CD4-positive, alpha-beta T cell treated with Interleukin-6 for 4 hours (primary cell): Measurements from ENCODE around the gene PRLH.

Experiments
- DNase-seq: peaks from one replicate; pipeline ENCODE4 v3.0.0-alpha.2; 2020; ENCODE audit warnings: mixed read lengths

PRLH gene

DNA sequence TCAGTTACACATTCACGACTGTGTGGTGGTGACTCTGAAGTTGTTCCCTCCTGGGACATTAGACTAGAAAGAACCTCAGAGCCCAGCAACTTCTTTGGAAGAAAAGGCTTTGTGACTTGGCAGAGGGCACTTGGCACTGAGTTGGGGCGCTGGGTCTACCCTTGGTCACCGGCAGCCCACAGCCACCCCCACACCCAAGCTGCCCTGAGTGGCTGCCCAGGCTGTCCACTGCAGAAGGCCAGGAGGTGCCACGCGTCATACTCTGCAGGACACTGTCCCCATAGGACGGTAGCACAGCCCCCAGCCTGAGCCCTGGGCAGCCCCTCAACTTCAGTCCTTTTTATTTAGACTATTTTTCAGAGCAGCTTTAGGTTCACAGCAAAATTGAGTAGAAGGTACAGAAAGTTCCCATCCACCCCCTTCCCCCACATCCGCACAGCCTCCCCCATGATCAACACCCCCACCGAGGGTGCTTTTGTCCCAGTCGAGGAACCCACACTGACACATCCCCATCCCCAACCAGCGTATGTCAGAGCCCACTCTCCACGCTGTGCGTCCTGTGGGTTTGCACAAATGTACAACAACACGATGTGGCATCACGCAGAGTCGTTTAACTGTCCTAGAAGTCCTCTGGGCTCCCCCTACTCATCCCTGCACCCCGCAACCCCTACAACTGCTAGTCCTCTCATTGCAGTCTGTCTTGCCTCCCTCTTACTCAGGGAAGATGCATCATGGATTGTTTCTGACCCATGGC is 1.1 kb downstream of the PRLH start:
- DNase-seq = no peak

DNA sequence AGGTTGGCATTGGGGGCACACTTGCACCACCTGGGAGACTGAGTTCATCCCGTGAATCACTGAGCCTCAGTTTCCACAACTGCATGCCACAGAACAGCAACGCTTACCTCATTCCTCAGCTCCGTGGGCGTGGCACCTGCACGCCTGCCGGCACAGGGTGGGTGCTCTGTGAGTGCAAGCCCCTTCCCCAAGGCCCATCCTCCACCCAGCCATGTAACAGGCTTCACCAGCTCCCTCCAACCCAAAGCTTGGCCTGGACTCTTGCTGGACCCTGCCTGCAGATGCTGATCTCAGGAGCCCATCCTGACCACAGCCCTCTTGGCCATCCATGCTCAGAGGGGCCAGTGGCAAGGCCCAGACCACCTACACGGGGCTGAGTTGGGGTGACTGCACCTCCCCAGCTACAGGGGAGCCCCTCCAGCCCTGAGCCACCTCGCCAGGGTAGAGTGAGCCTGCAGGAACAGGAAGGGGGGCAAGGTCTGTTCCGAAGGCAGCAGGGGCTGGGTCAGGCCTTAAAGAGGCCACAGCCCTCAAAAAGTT is 1.8 kb downstream of the PRLH start:
- DNase-seq = no peak

DNA sequence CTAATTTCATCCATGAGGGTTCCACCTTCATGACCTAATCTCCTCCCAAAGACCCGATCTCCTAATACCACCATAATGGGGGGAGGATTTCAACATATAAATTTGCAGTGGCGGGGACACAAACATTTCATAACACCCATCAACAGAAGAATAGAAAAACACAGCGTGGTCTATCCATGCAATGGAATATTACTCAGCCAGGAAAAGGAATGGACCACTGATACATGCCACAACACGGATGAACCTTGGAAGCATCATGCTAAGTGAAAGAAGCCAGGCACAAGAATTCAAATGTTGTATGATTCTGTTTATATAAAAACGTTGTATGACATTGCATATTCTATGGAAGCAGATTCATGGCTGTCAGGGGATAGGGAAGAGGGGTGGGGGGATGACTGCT is 2.7 kb downstream of the PRLH start:
- DNase-seq = no peak

DNA sequence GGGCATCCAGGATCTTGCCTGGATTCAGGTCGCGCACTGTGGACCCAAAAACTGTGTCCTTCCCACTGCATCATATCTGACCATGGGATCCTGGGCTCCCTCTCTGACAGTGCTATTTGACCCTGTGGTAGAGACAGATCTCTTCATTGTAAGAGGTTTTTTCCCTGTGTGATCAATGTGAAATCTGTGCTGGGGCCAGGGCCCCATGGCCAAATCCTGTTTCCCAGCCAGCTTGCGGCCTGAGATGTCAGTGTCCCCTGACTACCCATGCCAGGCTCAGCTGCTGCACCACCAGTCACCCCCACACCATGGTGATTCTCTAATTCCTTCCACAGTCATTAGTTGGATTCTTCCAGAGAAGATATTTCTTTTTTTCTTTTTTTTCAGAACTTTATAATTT is 3.5 kb downstream of the PRLH start:
- DNase-seq = no peak

DNA sequence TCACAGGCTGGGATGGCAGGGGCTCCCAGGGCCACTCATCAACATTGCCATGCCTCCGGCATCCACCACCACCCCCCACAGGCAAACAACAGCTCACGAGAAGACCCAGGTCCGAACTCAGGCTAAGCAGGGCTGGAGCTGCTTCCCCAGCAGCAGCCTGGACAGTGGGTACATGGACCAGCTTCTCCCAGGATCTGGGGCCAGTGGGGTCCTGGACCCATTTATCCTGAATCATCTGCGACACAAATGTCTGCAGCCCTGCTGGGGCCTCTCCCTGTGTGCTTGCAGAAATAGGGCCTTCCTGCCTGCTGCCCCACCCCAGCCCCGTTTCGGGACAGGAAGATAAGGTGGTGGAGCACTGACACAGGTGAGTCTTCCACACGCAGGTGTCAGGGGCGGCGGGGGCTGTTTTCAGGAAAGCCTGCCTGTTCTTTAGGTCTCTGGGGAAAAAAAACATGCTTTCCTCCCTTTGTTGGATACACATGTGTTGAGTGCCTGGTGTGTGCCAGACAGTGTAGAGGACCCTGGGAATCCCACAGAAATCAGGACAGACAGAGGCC is 4.5 kb downstream of the PRLH start:
- no peak for DNase-seq

DNA sequence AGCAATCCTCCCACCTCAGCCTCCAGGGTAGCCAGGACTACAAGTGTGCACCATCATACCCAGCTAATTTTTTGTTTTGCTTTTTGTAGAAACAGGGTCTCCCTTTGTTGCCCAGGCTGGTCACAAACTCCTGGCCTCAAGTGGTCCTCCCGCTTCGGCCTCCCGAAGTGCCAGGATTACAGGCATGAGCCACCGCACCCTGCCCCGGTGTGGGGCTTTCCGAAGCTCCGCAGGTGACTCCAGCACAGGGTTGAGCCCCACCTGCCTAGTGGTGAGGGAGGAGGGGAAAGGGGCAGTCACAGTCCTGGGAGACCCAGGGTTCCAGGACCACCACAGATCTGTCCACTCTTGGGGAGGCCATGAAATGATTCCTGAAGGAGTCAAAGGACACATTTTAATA is 5.2 kb downstream of the PRLH start:
- no peak for DNase-seq

DNA sequence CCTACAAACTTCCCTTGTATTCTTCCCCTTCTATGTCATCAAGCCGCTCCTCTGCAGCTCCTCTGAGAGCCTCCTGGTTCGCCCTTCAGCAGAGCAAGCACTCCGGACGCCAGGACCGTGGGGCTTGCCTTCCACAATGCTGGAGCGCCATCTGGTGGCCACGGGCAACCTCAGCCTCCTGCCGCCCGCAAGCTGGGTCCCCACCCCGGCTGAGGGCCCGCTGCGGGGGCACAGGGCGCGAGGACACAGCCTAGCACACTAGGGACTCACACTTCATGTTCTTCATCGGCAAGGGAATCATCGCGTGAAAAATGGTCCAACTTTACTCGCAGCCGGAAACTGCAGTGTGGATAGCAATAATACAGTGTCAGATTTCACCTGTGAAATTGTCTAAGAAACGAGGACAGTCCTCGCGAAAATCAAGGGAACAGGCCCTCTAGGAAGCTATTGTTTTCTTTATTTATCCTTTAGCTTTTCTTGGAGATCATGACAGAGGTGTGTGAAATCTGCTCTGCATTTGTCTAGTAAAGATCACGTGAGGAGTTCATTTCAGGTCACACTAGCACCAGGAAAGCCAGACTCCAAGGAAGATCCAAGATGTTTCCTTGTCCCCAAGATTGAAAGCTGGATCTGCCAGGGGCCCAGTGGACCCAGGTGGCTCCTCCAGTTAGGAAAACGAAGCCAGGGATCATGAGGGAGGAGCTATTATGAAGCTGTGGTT is 5.8 kb downstream of the PRLH start:
- DNase-seq = peak; percentile 91

DNA sequence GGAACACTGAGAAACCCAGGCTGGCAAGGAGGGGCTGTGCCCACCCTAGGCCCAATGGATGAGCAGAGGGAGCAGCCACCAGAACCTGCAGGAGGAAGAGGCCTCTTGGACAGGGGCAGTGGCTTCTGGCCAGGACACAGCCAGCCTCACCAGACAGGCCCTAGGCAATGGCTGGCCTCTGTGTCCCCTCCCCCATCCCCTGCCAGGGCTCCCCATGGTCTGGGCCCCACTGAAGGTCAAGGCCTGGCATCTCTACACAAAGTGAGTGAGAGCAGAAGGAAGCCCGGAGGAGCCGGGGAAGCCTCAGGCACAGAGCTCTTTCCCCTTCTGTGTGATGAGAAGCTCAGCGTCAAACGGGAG is 6.3 kb downstream of the PRLH start:
- no peak for DNase-seq

DNA sequence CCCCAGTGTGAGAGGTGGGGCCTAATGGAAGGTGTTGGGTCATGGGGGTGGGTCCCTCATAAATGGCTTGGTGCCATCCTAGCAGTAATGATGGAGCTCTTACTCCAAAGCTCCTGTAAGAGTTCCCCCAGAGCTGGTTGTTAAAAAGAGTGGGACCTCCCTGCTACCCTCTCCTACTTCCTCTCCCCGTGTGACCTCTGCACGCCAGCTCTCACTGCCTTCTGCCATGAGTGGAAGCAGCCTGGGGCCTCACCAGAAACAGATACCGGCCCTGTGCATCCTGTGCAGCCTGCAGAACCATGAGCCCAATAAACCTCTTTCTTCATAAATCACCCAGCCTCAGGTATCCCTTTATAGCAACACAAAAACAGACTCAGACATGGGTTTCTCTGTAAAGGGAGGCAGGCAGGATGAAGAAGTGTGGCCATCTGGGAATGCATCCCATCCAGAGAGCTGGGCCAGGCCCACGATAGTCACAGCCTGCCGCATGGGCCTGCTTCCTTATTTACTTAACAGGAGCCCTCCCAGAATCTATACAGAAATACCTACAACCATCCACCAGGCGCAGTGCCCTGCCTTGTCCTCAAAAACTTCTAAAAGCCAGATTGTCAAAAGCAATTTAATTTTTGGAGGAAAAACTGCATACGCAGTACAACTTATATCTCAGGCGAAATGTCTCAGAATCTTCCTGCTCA is 7.5 kb downstream of the PRLH start:
- DNase-seq = no peak

DNA sequence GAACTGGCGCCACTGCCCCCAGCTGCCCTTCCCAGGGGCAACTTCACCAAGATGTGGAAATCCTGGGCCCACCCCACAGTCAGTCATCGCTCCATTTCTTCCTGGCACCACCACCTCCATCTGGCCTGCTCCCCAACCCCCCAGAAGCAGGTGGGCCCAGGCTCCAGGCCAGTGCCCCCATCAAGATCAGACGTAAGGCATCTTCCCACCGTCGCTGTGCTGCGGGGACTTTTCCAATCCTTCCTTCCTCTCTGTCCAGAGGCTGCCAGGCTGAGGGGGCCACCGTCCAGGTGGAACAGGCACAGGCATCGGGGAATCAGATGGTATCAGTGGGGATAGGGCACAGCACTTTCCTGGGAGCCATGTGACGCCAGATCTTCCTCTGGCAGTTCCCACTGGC is 8.1 kb downstream of the PRLH start:
- DNase-seq = no peak

DNA sequence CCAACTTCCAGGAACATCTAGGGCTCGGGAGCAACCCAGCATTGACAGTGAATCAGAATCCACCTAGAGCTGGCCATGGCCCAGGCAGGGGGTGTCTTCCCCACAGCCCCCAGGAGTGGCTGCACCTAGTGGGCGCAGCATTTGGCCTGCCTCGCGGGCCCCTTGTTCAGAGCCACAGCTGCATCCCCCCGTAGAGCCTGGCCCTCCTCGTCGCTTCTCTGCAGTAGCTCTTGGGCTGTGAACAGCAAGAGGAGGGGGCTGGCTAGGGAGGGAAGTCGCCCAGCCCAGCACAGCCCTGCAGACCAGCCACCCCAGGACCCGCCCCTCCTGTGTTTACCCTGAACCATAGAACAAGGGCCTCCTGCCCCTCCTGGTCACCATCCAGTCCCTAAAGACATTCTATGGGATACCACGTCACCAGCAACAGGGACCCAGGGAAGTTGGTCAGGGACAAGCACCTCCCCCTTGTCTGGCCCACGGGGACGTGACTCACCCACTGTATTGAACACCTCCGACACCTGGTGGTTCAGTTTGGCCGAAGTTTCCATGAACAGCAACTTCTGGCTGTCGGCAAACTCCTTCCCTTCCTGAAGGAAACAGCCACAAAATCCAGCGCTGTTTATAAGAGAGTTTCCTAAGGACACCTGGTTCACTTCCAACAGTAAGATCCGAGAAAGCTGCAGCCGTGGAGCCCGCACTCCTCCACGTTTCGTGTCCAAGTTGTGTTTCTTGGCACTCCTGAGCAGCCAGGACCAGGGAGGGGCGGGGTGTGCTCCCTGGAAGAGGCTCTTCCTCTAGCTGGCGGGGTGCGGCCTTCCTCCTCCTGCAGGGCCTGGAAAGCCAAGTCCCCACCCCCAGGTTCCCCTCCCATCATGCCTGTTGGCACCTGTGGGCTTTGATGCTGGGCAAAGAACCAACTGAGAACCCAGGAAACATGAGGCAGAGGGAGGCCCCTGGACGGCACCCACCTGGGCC is 8.8 kb downstream of the PRLH start:
- no peak for DNase-seq

DNA sequence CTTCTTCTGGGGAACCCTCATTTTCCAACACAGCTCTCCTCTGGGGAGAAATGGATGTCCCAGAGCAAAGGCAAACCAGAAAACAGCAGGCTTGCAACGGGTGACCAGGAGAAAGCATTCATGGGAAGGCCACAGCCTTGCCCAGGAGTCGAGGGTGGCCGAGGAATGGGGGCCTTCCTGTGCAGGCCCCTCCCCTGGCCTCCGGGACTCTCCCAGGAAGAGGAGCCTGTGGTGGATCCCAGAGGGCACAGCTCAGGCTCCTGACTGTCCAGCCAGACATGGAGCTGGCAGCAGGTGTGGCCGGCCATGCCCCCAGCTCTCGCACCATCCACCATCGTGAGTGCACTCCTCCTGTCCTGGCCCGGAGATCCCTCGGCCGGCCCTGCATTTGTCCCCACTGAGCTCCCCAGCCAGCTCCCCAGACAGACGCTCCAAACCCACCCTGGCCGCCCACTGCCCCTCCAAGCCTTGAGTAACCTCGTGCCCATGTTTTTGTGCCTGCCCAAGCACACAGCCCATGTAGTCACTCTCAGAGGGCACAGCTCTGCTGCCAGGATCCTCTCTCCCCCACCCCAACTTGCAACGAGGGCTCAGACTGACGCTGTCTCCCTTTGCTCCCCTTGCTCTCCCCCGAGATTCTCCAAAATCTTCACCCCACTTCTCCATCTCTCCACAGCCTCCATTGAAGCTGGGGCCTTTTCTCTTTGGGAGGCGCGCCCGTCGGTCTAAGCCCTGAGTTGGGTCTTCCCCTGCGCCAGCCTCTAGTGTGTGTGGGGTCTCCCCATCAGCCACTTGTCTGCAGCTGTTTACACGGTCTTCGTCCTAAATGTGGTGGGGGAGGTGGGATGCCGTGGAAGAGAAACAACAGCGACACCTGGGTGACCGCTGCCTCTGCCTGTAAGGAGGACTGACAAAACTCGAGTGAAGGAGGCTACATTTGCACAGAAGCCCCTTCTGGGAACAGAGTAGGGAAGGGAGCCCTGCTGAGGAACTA is 9.8 kb downstream of the PRLH start:
- DNase-seq = no peak

DNA sequence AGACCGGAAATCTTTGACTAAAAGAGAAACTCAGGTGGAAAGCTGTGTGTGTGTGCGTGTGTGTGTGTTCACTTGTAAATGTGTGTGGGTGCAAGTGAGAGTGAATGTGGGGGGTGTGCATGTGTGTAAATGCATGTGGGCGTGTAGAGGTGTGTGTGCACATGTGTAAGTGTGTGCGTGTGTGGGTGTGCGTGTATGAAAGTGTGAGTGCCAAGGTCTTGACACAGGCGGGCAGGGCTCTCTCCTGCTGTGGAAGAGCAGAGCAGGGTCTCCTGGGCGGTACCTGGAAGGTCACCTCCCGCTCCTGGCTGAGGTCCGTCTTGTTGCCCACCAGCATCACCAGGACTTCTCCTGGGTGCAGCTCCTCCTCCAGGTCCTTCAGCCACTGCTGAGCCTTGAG is 10.6 kb downstream of the PRLH start:
- no peak for DNase-seq

DNA sequence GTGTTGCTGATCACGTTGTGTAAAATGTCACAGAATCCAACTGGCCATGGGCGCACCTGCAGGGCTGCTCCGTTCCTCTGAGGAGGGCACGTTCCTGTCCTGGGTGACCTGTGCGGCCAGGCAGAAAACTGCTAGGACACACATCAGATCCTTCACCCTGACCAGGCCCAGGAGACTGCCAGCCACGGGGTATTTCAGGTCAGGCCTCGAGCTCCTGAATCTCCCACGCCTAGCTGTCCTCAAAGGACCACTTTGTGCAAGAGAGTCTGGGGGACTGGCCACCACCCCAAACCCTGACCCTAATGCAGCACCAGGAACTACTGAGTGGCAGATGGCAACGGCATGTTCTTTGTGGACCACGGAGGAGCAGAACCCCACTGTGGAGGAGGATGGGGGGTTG is 11.1 kb downstream of the PRLH start:
- no peak for DNase-seq

DNA sequence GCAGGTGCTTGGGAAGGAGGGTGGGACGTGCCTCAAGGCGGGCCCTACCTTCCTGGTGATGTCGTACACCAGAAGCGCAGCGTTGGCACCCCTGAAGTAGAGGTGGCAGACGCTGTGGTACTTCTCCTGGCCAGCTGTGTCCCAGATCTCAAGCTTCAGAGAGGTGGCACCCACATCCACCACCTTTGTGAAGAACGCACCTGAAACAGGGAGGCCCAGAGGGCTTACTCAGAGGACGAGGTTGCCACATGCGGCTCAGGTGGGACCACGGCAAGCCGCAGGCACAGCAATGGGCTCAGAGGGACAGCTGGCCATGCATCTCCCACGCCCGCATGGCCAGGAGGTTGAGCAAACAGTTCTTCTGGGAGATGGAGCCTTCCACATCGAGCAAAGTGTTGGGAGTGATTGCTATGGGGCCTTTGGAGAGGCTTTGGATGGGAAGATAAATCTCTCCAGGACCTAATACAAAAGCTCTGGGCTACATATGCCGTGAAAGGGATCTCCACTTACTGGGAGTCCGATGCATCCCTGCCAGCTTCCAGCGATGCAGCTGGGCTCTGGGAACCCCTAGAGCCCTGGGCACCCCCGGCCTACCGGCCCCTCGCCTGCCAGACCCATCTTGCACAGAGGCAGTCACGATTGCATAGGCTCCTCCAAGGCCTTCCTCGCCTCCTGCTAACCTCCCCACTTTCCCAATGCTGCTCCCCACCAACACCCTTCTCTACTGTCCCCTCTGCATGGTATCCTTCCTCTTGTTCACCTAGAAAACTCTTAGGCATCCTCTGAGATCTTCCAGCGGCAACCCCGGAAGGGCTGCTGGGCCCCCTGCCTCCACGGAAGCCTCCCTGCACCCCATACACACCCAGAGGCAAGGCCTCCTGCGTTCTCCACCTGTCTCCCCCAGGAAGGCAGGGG is 11.8 kb downstream of the PRLH start:
- no peak for DNase-seq

DNA sequence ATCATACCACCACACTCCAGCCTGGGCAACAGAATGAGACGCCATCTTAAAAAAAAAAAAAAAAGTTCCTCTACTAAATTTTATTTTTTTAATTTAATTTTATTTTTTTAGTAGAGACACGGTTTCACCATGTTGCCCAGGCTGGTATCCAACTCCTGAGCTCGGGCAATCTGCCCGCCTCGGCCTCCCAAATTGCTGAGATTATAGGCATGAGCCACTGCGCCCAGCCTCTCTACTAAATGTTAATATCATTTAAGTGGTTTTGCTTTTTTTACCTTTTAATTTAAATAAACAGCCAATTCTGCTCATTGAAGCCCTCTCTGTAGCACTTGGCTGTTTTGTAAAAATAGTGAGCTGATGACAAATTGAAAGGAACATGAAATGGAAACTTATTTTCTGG is 15.0 kb downstream of the PRLH start:
- no peak for DNase-seq

DNA sequence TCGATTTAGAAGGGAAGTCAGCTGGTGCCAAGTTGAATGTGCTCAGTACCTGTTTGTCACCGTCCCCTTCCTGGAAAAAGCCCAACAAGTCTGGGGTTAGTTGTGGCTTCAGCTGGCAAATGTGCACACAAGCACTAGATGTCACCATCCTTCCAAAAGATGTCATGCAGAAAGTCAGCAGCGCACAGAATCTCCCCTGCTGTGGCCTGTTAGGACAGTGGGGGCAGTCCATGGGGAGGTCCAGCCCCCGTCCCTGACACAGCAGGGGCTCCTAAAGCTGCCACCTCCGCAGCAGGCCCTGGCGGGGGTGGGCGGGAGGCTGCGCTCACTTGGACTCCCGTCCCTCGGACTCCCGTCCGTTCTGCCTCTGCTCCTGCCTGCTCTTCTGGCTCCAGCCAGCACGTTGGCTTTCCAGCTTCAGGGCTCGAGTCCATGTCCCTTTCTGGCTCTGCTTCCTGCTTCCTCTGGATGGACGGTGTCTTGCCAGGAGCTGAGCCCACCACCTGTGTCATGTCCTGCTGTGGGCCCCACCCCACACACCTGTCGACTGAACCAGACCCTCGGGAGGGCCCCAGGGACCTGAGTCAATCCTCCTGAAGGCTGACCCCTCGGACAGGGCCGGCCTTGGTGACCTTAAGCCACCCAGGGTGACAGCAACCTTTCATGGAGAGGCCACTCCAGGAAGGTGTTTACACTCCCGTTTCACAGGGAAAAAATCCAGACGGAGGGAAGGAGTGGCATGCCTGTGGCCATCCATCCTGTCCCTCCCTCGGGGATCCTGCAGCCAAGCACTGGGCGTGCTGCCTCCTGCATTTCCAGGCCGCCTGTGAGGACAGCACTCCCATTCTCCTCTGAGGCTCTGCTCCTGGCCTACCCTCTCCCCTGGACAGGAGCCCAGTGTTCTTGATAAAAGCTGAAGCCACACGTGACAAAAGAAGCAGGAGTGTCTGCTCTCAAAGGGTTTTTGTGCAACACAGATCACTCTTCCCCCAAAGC is 15.7 kb downstream of the PRLH start:
- peak; percentile 52 for DNase-seq
